Stimulated activated CD4-positive, alpha-beta T cell treated with anti-CD3 and anti-CD28 coated beads, Interleukin-1b, Interleukin-23, amount 100 ng/mL, for 4 hours (primary cell): ENCODE data around the gene FCRL5.
"Not testable (repeated sequence)": the region's sequence is repeated elsewhere in the genome, so short reads cannot be mapped to it uniquely, and the experiment has no call there.

Source experiments
- DNase-seq, 2 donors: peaks; one replicate each; pipeline ENCODE4 v3.0.0-alpha.2; 2020; ENCODE audit warnings: low read depth in 2 of 2

The FCRL5 gene

GRCh38 chr1:157551694-157552693 lies at the start of gene FCRL5:
Gene FCRL5 (minus strand): TSS chr1:157552515. CDS start chr1:157552362, 153 bp downstream.
- DNase-seq: no peak

GRCh38 chr1:157600236-157600635 lies 47.9 kb upstream of the FCRL5 start:
- no peak for DNase-seq

- DNase-seq: no peak
Observed at GRCh38 chr1:157597959-157598667, 45.8 kb upstream of the FCRL5 start, which contains the start of gene FCRL4. Gene FCRL4 (minus strand): TSS chr1:157598085. CDS start chr1:157597944, 141 bp downstream.

GRCh38 chr1:157596384-157596783 lies 44.1 kb upstream of the FCRL5 start:
- no peak for DNase-seq

- DNase-seq: no peak
Observed at GRCh38 chr1:157595356-157595755, 43.0 kb upstream of the FCRL5 start.

- no peak for DNase-seq
Observed at GRCh38 chr1:157585984-157586383, 33.7 kb upstream of the FCRL5 start.

- DNase-seq: no peak
Observed at GRCh38 chr1:157584503-157584902, 32.2 kb upstream of the FCRL5 start.

GRCh38 chr1:157580828-157581210 lies 28.5 kb upstream of the FCRL5 start:
- no peak for DNase-seq

GRCh38 chr1:157580179-157580827 lies 28.0 kb upstream of the FCRL5 start:
- DNase-seq: no peak

GRCh38 chr1:157577420-157577819 lies 25.1 kb upstream of the FCRL5 start:
- no peak for DNase-seq

- DNase-seq: no peak
Observed at GRCh38 chr1:157575744-157576143, 23.4 kb upstream of the FCRL5 start.

- DNase-seq: no peak
Observed at GRCh38 chr1:157574836-157575235, 22.5 kb upstream of the FCRL5 start.

GRCh38 chr1:157566484-157567300 lies 14.4 kb upstream of the FCRL5 start:
- no peak for DNase-seq

GRCh38 chr1:157562515-157562914 lies 10.2 kb upstream of the FCRL5 start:
- no peak for DNase-seq

- DNase-seq: no peak
Observed at GRCh38 chr1:157558119-157558518, 5.8 kb upstream of the FCRL5 start.

- DNase-seq: not testable (repeated sequence)
Observed at GRCh38 chr1:157548081-157548480, 4.2 kb downstream of the FCRL5 start.

GRCh38 chr1:157542676-157543075 lies 9.6 kb downstream of the FCRL5 start:
- DNase-seq: no peak

- no peak for DNase-seq
Observed at GRCh38 chr1:157540852-157541251, 11.5 kb downstream of the FCRL5 start.

GRCh38 chr1:157540160-157540748 lies 12.1 kb downstream of the FCRL5 start:
- DNase-seq: no peak

GRCh38 chr1:157539568-157539967 lies 12.7 kb downstream of the FCRL5 start:
- DNase-seq: no peak

- no peak for DNase-seq
Observed at GRCh38 chr1:157532569-157532968, 19.7 kb downstream of the FCRL5 start.
